IMR-90 (cell line): Measurements from ENCODE around the gene ABCB4.

Source experiments
- BHLHE40 ChIP-seq: fragments of 150-350 bp; IDR thresholded peaks from 2 replicates; pipeline ENCODE4 v1.6.1; 2016; ENCODE audit warnings: mild to moderate bottlenecking, low read depth, low read length
- CEBPB ChIP-seq: IDR thresholded peaks from 2 replicates; pipeline ENCODE4 v1.6.1; 2012; ENCODE audit warnings: low read depth, low read length, improper control_type of control experiment
- CTCF ChIP-seq: conservative IDR thresholded peaks from 2 replicates; pipeline ENCODE4 v1.5.1; 2012; ENCODE audit warnings: mild to moderate bottlenecking, low read depth, low read length, improper control_type of control experiment
- ELK1 ChIP-seq: fragments of 150-350 bp; IDR thresholded peaks from 2 replicates; pipeline ENCODE4 v1.6.1; 2016; ENCODE audit warnings: low read depth, mild to moderate bottlenecking, low read length, moderate library complexity, borderline replicate concordance
- FOS ChIP-seq: fragments of 150-350 bp; IDR thresholded peaks from 2 replicates; pipeline ENCODE4 v1.6.1; 2016; ENCODE audit warnings: low read depth, low read length
- MAZ ChIP-seq: IDR thresholded peaks from 2 replicates; pipeline ENCODE4 v1.6.1; 2012; ENCODE audit warnings: low read depth, mild to moderate bottlenecking, low read length, improper control_type of control experiment, moderate library complexity, borderline replicate concordance
- MXI1 ChIP-seq: IDR thresholded peaks from 2 replicates; pipeline ENCODE4 v1.6.1; 2012; ENCODE audit warnings: low read depth, mild to moderate bottlenecking, low read length, moderate library complexity, borderline replicate concordance
- POLR2A ChIP-seq: IDR thresholded peaks from 2 replicates; pipeline ENCODE4 v1.6.1; 2012; ENCODE audit warnings: mild to moderate bottlenecking, low read depth, low read length
- RAD21 ChIP-seq: IDR thresholded peaks from 2 replicates; pipeline ENCODE4 v1.6.1; 2012; ENCODE audit warnings: low read length, improper control_type of control experiment
- RFX5 ChIP-seq: IDR thresholded peaks from 2 replicates; pipeline ENCODE4 v1.8.0; 2012; ENCODE audit warnings: low read depth, mild to moderate bottlenecking, low read length, moderate library complexity
- SMC3 ChIP-seq: fragments of 150-350 bp; IDR thresholded peaks from 2 replicates; pipeline ENCODE4 v1.6.1; 2016; ENCODE audit warnings: low read depth, mild to moderate bottlenecking, antibody characterized with exemption, low read length, moderate library complexity
- TF ChIP-seq, protein P1 (sequence below): fragments of 150-350 bp; IDR thresholded peaks from 2 replicates; pipeline ENCODE4 v1.6.1; 2017; ENCODE audit warnings: mild to moderate bottlenecking, antibody characterized with exemption, low read length, low read depth

DNA sequence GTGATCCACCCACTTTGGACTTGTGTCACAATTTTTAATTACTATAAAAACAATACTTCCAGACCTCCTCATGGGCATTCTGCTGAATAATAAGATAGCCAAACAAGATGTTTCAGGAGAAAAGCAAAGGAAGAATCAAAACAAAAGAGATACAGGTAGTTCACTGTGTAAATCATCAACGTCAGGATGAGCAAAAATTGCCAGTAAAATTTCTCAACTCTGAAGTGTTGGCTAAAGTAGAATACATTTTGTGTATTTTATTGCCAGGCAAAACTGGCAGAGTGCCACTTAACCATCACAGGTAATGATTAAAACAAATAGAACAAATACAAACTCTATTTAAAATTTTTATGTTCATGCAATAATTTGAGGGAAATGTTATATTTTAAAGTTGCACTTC, 24.8 kb downstream of the ABCB4 start:
- TF ChIP-seq, protein P1, sequence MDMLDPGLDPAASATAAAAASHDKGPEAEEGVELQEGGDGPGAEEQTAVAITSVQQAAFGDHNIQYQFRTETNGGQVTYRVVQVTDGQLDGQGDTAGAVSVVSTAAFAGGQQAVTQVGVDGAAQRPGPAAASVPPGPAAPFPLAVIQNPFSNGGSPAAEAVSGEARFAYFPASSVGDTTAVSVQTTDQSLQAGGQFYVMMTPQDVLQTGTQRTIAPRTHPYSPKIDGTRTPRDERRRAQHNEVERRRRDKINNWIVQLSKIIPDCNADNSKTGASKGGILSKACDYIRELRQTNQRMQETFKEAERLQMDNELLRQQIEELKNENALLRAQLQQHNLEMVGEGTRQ, result no peak
- TF ChIP-seq CTCF (no peak), CEBPB (no peak), BHLHE40 (no peak), SMC3 (no peak), POLR2A (no peak), RFX5 (no peak), FOS (no peak), ELK1 (no peak), MXI1 (no peak), MAZ (no peak), RAD21 (no peak)
